H1 (cell line): ENCODE measurements around the gene FAM131A. TPM values are rescaled to one million over a fixed set of nuclear protein-coding genes. Genes with fewer than 3 reads are reported as not detected.
A peak's percentile ranks its signal among the peaks of the same experiment; 100 is the strongest.
"Not testable (repeated sequence)": the region's sequence is repeated elsewhere in the genome, so short reads cannot be mapped to it uniquely, and the experiment has no call there.

Source experiments
- CTCF ChIA-PET: fragments of 300-600 bp; sonication (Branson Sonifier 250); formaldehyde crosslinking; loops from one replicate; lab custom pipeline; 2021; ENCODE audit not compliant: partially characterized antibody; lab: Charles Lee
- POLR2A ChIA-PET: fragments of 300-600 bp; sonication (Branson Sonifier 250); formaldehyde crosslinking; loops from one replicate; lab custom pipeline; 2021; ENCODE audit warnings: inconsistent platforms; ENCODE audit not compliant: partially characterized antibody; lab: Charles Lee
- DNase-seq, 2 experiments: peaks; one replicate each; pipeline versions ENCODE4 v3.0.0 to v3.0.0-alpha.2; 2010 to 2022; ENCODE audit warnings: low spot score in 2 of 2, low read depth in 1 of 2, mixed read lengths in 1 of 2
- FAIRE-seq: peaks from 2 replicates; lab custom pipeline; 2011; peaks lifted over from hg19 to GRCh38; lab: Jason Lieb, UNC
- H2AFZ ChIP-seq: 2 replicates; pipeline ENCODE4 v1.8.1; 2012; ENCODE audit warnings: low read length, inconsistent platforms
- H2AK5ac ChIP-seq: 2 replicates; pipeline ENCODE4 v1.6.1; 2013; ENCODE audit warnings: low read depth, low read length
- H2BK120ac ChIP-seq: replicated peaks from 2 replicates; pipeline ENCODE3; 2013; ENCODE audit warnings: low read depth, low read length, inconsistent platforms
- H2BK12ac ChIP-seq: 2 replicates; pipeline ENCODE4 v1.6.1; 2013; ENCODE audit warnings: low read depth, low read length
- H2BK15ac ChIP-seq: 2 replicates; pipeline ENCODE4 v1.6.1; 2013; ENCODE audit warnings: low read length
- H2BK20ac ChIP-seq: 2 replicates; pipeline ENCODE4 v1.6.1; 2013; ENCODE audit warnings: low read length
- H2BK5ac ChIP-seq: 2 replicates; pipeline ENCODE4 v1.6.1; 2013; ENCODE audit warnings: low read depth, low read length
- H3K14ac ChIP-seq: 2 replicates; pipeline ENCODE4 v1.6.1; 2013; ENCODE audit warnings: inconsistent platforms; ENCODE audit not compliant: insufficient read length
- H3K18ac ChIP-seq: 2 replicates; pipeline ENCODE4 v1.6.1; 2013; ENCODE audit warnings: low read length; ENCODE audit errors: extremely low read depth
- H3K23ac ChIP-seq: 2 replicates; pipeline ENCODE4 v1.6.1; 2013; ENCODE audit warnings: inconsistent platforms; ENCODE audit not compliant: insufficient read length
- H3K23me2 ChIP-seq: 2 replicates; pipeline ENCODE4 v1.6.1; 2013; ENCODE audit warnings: low read depth, low read length
- H3K27ac ChIP-seq: 2 replicates; pipeline ENCODE4 v1.6.1; 2011; ENCODE audit warnings: low read depth, low read length, inconsistent platforms
- H3K27me3 ChIP-seq, 4 experiments: replicated peaks in 1 of 4; 1 replicate in 1 of 4; 2 replicates in 3 of 4; pipeline versions ENCODE4 v1.6.1 to v1.8.1; 2011 to 2013; ENCODE audit warnings: low read length in 3 of 4, mild to moderate bottlenecking in 3 of 4, inconsistent platforms in 2 of 4, mixed read lengths in 2 of 4, moderate library complexity in 1 of 4; ENCODE audit not compliant: control insufficient read depth in 3 of 4, insufficient read depth in 3 of 4; ENCODE audit errors: extremely low read depth in 1 of 4
- H3K36me3 ChIP-seq, 4 experiments: 2 replicates each; pipeline versions ENCODE4 v1.6.1 to v1.8.1; 2011 to 2013; ENCODE audit warnings: mild to moderate bottlenecking in 4 of 4, low read length in 3 of 4, moderate library complexity in 2 of 4, control low read depth in 1 of 4, inconsistent platforms in 1 of 4; ENCODE audit not compliant: insufficient read depth in 4 of 4, control insufficient read depth in 2 of 4
- H3K4ac ChIP-seq: replicated peaks from 2 replicates; pipeline ENCODE3; 2013; ENCODE audit warnings: low read length, low read depth, mixed read lengths, inconsistent platforms; ENCODE audit not compliant: insufficient read length
- H3K4me1 ChIP-seq, 4 experiments: replicated peaks in 1 of 4; 1 replicate in 1 of 4; 2 replicates in 3 of 4; pipeline versions ENCODE4 v1.6.1 to v1.8.1; 2011 to 2013; ENCODE audit warnings: low read length in 3 of 4, inconsistent platforms in 2 of 4, mixed read lengths in 1 of 4; ENCODE audit not compliant: insufficient read depth in 4 of 4, control insufficient read depth in 3 of 4
- H3K4me2 ChIP-seq, 2 experiments: 2 replicates each; pipeline versions ENCODE4 v1.6.1 to v1.8.1; 2011 to 2013; ENCODE audit warnings: low read depth in 2 of 2, low read length in 2 of 2, control low read depth in 1 of 2, inconsistent platforms in 1 of 2, mild to moderate bottlenecking in 1 of 2; ENCODE audit not compliant: insufficient read depth in 1 of 2
- H3K4me3 ChIP-seq, 4 experiments: fragments of 200-600, 300-600 bp in 1 of 4; sonication (generic), shearing (Covaris generic), sonication (Bioruptor Twin) in 1 of 4; 2 replicates each; pipeline versions ENCODE4 v1.5.1 to v1.8.1; 2011 to 2016; ENCODE audit warnings: low read length in 4 of 4, low read depth in 3 of 4, control low read depth in 2 of 4, inconsistent platforms in 2 of 4, mild to moderate bottlenecking in 2 of 4, mixed read lengths in 1 of 4, moderate library complexity in 1 of 4; ENCODE audit not compliant: insufficient read depth in 2 of 4; ENCODE audit errors: extremely low read depth in 1 of 4
- H3K56ac ChIP-seq: replicated peaks from 2 replicates; pipeline ENCODE3; 2013; ENCODE audit warnings: low read depth, mild to moderate bottlenecking, mixed read lengths, low read length, inconsistent platforms; ENCODE audit not compliant: insufficient read length
- H3K79me1 ChIP-seq: 2 replicates; pipeline ENCODE4 v1.6.1; 2013; ENCODE audit warnings: low read depth, low read length, control low read depth
- H3K79me2 ChIP-seq, 2 experiments: 2 replicates each; pipeline versions ENCODE4 v1.6.1 to v1.8.1; 2012 to 2013; ENCODE audit warnings: low read length in 2 of 2, mild to moderate bottlenecking in 2 of 2, inconsistent platforms in 1 of 2; ENCODE audit not compliant: insufficient read depth in 2 of 2, control insufficient read depth in 1 of 2
- H3K9ac ChIP-seq, 4 experiments: replicated peaks in 1 of 4; 1 replicate in 1 of 4; 2 replicates in 3 of 4; pipeline versions ENCODE4 v1.6.1 to v1.8.1; 2011 to 2013; ENCODE audit warnings: low read depth in 3 of 4, low read length in 3 of 4, control low read depth in 2 of 4, mild to moderate bottlenecking in 2 of 4, moderate library complexity in 2 of 4, inconsistent platforms in 1 of 4; ENCODE audit errors: extremely low read depth in 1 of 4
- H3K9me3 ChIP-seq, 2 experiments: 2 replicates each; pipeline versions ENCODE4 v1.6.1 to v1.8.1; 2012 to 2013; ENCODE audit warnings: mild to moderate bottlenecking in 2 of 2, moderate library complexity in 2 of 2, control low read depth in 1 of 2, inconsistent platforms in 1 of 2, low read depth in 1 of 2, low read length in 1 of 2, mixed read lengths in 1 of 2; ENCODE audit not compliant: insufficient read depth in 2 of 2
- H4K20me1 ChIP-seq, 2 experiments: replicated peaks in 1 of 2; 2 replicates each; pipeline versions ENCODE3 to v1.8.1; 2011 to 2013; ENCODE audit warnings: inconsistent platforms in 2 of 2, low read length in 2 of 2, mild to moderate bottlenecking in 1 of 2; ENCODE audit not compliant: insufficient read depth in 2 of 2, control insufficient read depth in 1 of 2
- H4K5ac ChIP-seq: 2 replicates; pipeline ENCODE4 v1.6.1; 2013; ENCODE audit warnings: low read length, low read depth, mixed read lengths, inconsistent platforms; ENCODE audit not compliant: insufficient read length
- H4K8ac ChIP-seq: 2 replicates; pipeline ENCODE4 v1.8.0; 2013; ENCODE audit warnings: mild to moderate bottlenecking, moderate library complexity, low read length, inconsistent platforms; ENCODE audit not compliant: insufficient read depth; ENCODE audit errors: extremely low read depth
- H4K91ac ChIP-seq: replicated peaks from 2 replicates; pipeline ENCODE3; 2013; ENCODE audit warnings: low read length, mixed read lengths, inconsistent platforms; ENCODE audit not compliant: insufficient read length
- WGBS, 2 experiments: shearing (Covaris generic) in 1 of 2; methylation state at CpG; one replicate each; pipeline versions ENCODE4 v1.1.6 to v1.1.7; 2013 to 2015; ENCODE audit warnings: low lambda C conversion rate in 2 of 2, mixed read lengths in 2 of 2, inconsistent platforms in 1 of 2, low coverage in 1 of 2, missing lambda C conversion rate in 1 of 2; ENCODE audit not compliant: insufficient replicate concordance in 2 of 2, insufficient coverage in 1 of 2, insufficient read length in 1 of 2; ENCODE audit errors: extremely low coverage in 1 of 2, missing lambda C conversion rate in 1 of 2; 5-methylcytosine and 5-hydroxymethylcytosine counted together
- polyA plus RNA-seq, 7 experiments: library from polyadenylated mRNA; depleted of rRNA in 3 of 7; stranded (reverse) in 5 of 7; unstranded in 2 of 7; fragments of >200 nt in 5 of 7; fragments of 200-250 nt in 2 of 7; gene quantifications; 1 replicate in 5 of 7; 2 replicates in 1 of 7; 4 replicates in 1 of 7; pipeline versions ENCODE4 v1.2.1 to v1.2.3, GENCODE V29; 2011 to 2013; ENCODE audit warnings: missing spikeins in 2 of 7, mixed read lengths in 2 of 7
- total RNA-seq: library from RNA; stranded (reverse); fragmentation: NEBNext Ultra II Directional; extraction: Animal tissue kit (Norgen Biotek cat#: 25700); gene quantifications from 2 replicates; pipeline ENCODE4 v1.2.1, GENCODE V29; 2021

Gene FAM131A
- total and polyA plus RNA-seq, 2 of the 8 experiments (the other 6 are each of a cell fraction or from before 2014, with no cell fraction given), result 16.0 to 21.9 TPM

GRCh38 chr3:184339451-184340135 is 2.2 kb downstream of the FAM131A start:
- ChIA-PET CTCF (interaction anchor here (0.6 to 7.4 kb wide), 8 partner anchors 8 to 1366 kb away, joined by 3 to 49 read pairs (median 10); no protein-coding TSS in a partner anchor), POLR2A (interaction anchor here (0.9 to 3.6 kb wide), 8 partner anchors 8 to 156 kb away, joined by 3 to 30 read pairs (median 10); partner anchors contain the start of gene EIF4G1)
- H4K8ac ChIP-seq, result not testable (repeated sequence)

More at GRCh38 chr3:184339451-184340135, 2.2 kb downstream of the FAM131A start:
- WGBS, 2 experiments, result 92% methylated on average over 17 of the region's 19 CpGs; no CpG with 5 or more reads in 1 of the 2 experiments
- Histone ChIP-seq H4K20me1 (peaks cover 14 to 25% of the 10 kb centered on the region in 2 experiments), H3K36me3 (peaks cover 0 to 11% (median 6%) of the 10 kb centered on the region in 4 experiments; a peak in 7 of 8 replicates), H3K4me1 (peaks cover 5 to 29% (median 19%) of the 10 kb centered on the region in 4 experiments), H3K23me2 (peaks cover 14% of the 10 kb centered on the region), H3K4me2 (peak overlapping the region in 1 of 2 experiments; percentile 98; a peak in 1 of 4 replicates)
- H2BK20ac ChIP-seq, H3K23ac ChIP-seq, H2BK12ac ChIP-seq, H2BK120ac ChIP-seq, H2BK5ac ChIP-seq, H2BK15ac ChIP-seq, H3K18ac ChIP-seq, H2AK5ac ChIP-seq, H2AFZ ChIP-seq, H3K56ac ChIP-seq, DNase-seq, FAIRE-seq, H3K79me2 ChIP-seq, H4K91ac ChIP-seq, H3K4me3 ChIP-seq, H3K79me1 ChIP-seq, H3K9ac ChIP-seq, H4K5ac ChIP-seq, H3K9me3 ChIP-seq, H3K4ac ChIP-seq, H3K14ac ChIP-seq, H3K27ac ChIP-seq, H3K27me3 ChIP-seq: not testable (repeated sequence)
